Esophagus (tissue), 2 donors: ENCODE data around the gene TM6SF1. TPM values are rescaled to one million over a fixed set of nuclear protein-coding genes. Genes with fewer than 3 reads are reported as not detected.
"Not testable (repeated sequence)": the region's sequence is repeated elsewhere in the genome, so short reads cannot be mapped to it uniquely, and the experiment has no call there.

Source experiments
- H3K27ac ChIP-seq, 2 donors: one replicate each; pipeline ENCODE4 v1.5.1; 2013; ENCODE audit warnings: low read depth in 2 of 2, mild to moderate bottlenecking in 2 of 2, inconsistent platforms in 1 of 2, low read length in 1 of 2, moderate library complexity in 1 of 2
- H3K27me3 ChIP-seq, 2 donors: one replicate each; pipeline ENCODE4 v1.6.1; 2013; ENCODE audit warnings: low read length in 2 of 2, control low read depth in 1 of 2, mild to moderate bottlenecking in 1 of 2; ENCODE audit not compliant: insufficient read depth in 2 of 2, control insufficient read depth in 1 of 2
- H3K36me3 ChIP-seq, 2 donors: one replicate each; pipeline ENCODE4 v1.6.1; 2013; ENCODE audit warnings: low read length in 1 of 2; ENCODE audit not compliant: control insufficient read depth in 2 of 2, insufficient read depth in 2 of 2
- H3K4me1 ChIP-seq, 2 donors: one replicate each; pipeline ENCODE4 v1.6.1; 2013; ENCODE audit warnings: low read length in 1 of 2; ENCODE audit not compliant: control insufficient read depth in 2 of 2, insufficient read depth in 2 of 2
- H3K4me3 ChIP-seq, 2 donors: one replicate each; pipeline ENCODE4 v1.5.1; 2013; ENCODE audit warnings: low read length in 2 of 2, mild to moderate bottlenecking in 2 of 2, low read depth in 1 of 2, moderate library complexity in 1 of 2
- H3K9me3 ChIP-seq, 2 donors: one replicate each; pipeline ENCODE4 v1.6.1; 2013; ENCODE audit warnings: mild to moderate bottlenecking in 2 of 2, low read depth in 1 of 2, low read length in 1 of 2, moderate library complexity in 1 of 2; ENCODE audit not compliant: control insufficient read depth in 2 of 2, insufficient read depth in 1 of 2
- WGBS, 2 donors: extraction: QIAGEN DNeasy Blood & Tissue Kit; methylation state at CpG; one replicate each; pipeline ENCODE4 v1.1.7; 2013; 5-methylcytosine and 5-hydroxymethylcytosine counted together
- polyA plus RNA-seq, 2 donors: library from polyadenylated mRNA; stranded (reverse); fragments of 200-250 nt; gene quantifications; one replicate each; pipeline ENCODE4 v1.2.3, GENCODE V29; 2013
- donor health status: healthy with polysubstance abuse.
- donor health status: Bipolar disorder and iron deficiency.

Gene TM6SF1
- polyA plus RNA-seq, 2 donors = 0.75 to 1.1 TPM

- 79 to 95% methylated on average over 1 of the region's 1 CpG for WGBS, 2 donors
- H3K27ac ChIP-seq = no peak overlapping the region
- H3K4me1 ChIP-seq = no peaks in the 10 kb centered on the region
- H3K4me3 ChIP-seq = no peak overlapping the region
- H3K9me3 ChIP-seq = no peaks in the 10 kb centered on the region
- H3K36me3 ChIP-seq = no peaks in the 10 kb centered on the region
- H3K27me3 ChIP-seq = no peaks in the 10 kb centered on the region
These were observed 56.8 kb downstream of the TM6SF1 start for GRCh38 chr15:83164111-83164770.

GRCh38 chr15:83164771-83165404 is 57.4 kb downstream of the TM6SF1 start:
- H3K36me3 ChIP-seq = no peaks in the 10 kb centered on the region
- WGBS, 2 donors = 70 to 83% methylated on average over 4 of the region's 4 CpGs
- H3K9me3 ChIP-seq = no peaks in the 10 kb centered on the region
- H3K4me3 ChIP-seq = no peak overlapping the region
- no peaks in the 10 kb centered on the region for H3K27me3 ChIP-seq
- H3K4me1 ChIP-seq = no peaks in the 10 kb centered on the region
- no peak overlapping the region for H3K27ac ChIP-seq

- Histone ChIP-seq H3K4me1 (no peaks in the 10 kb centered on the region), H3K36me3 (no peaks in the 10 kb centered on the region), H3K27me3 (no peaks in the 10 kb centered on the region), H3K4me3 (no peak overlapping the region), H3K9me3 (no peaks in the 10 kb centered on the region), H3K27ac (no peak overlapping the region)
- WGBS, 2 donors = 95% methylated on average over 3 of the region's 3 CpGs
These were observed 58.8 kb downstream of the TM6SF1 start for GRCh38 chr15:83166218-83166617.

- WGBS, 2 donors = 89 to 94% methylated on average over 2 of the region's 2 CpGs
- H3K4me3 ChIP-seq = no peak overlapping the region
- no peak overlapping the region for H3K27ac ChIP-seq
- no peaks in the 10 kb centered on the region for H3K36me3 ChIP-seq
- no peaks in the 10 kb centered on the region for H3K9me3 ChIP-seq
- no peaks in the 10 kb centered on the region for H3K27me3 ChIP-seq
- no peaks in the 10 kb centered on the region for H3K4me1 ChIP-seq
These were observed 59.4 kb downstream of the TM6SF1 start for GRCh38 chr15:83166830-83167229.

- not testable (repeated sequence) for H3K27ac ChIP-seq, H3K4me1 ChIP-seq, H3K36me3 ChIP-seq, H3K9me3 ChIP-seq, H3K4me3 ChIP-seq, H3K27me3 ChIP-seq
- WGBS, 2 donors = 91 to 96% methylated on average over 5 of the region's 5 CpGs
These were observed 62.1 kb downstream of the TM6SF1 start for GRCh38 chr15:83169576-83169975.

- Histone ChIP-seq H3K4me1 (no peaks in the 10 kb centered on the region), H3K9me3 (no peaks in the 10 kb centered on the region)
- 71 to 79% methylated on average over 4 of the region's 4 CpGs for WGBS, 2 donors
These were observed 63.2 kb downstream of the TM6SF1 start for GRCh38 chr15:83170474-83171165.

GRCh38 chr15:83174891-83175290 is 67.4 kb downstream of the TM6SF1 start:
- Histone ChIP-seq H3K27ac (no peak overlapping the region), H3K27me3 (no peaks in the 10 kb centered on the region), H3K9me3 (no peaks in the 10 kb centered on the region), H3K36me3 (no peaks in the 10 kb centered on the region), H3K4me3 (no peak overlapping the region), H3K4me1 (no peaks in the 10 kb centered on the region)
- 92 to 95% methylated on average over 1 of the region's 1 CpG for WGBS, 2 donors

More at GRCh38 chr15:83170474-83171165, 63.2 kb downstream of the TM6SF1 start:
- H3K27me3 ChIP-seq = no peaks in the 10 kb centered on the region
- H3K36me3 ChIP-seq = no peaks in the 10 kb centered on the region
- H3K27ac ChIP-seq = no peak overlapping the region
- no peak overlapping the region for H3K4me3 ChIP-seq

- H3K4me1 ChIP-seq = no peaks in the 10 kb centered on the region
- no peaks in the 10 kb centered on the region for H3K9me3 ChIP-seq
- no peaks in the 10 kb centered on the region for H3K27me3 ChIP-seq
- H3K36me3 ChIP-seq = no peaks in the 10 kb centered on the region
- H3K4me3 ChIP-seq = no peak overlapping the region
- WGBS, 2 donors = 81 to 82% methylated on average over 2 of the region's 2 CpGs
- no peak overlapping the region for H3K27ac ChIP-seq
These were observed 70.9 kb downstream of the TM6SF1 start for GRCh38 chr15:83178390-83178789.

- Histone ChIP-seq H3K4me3 (no peak overlapping the region), H3K36me3 (no peaks in the 10 kb centered on the region), H3K27me3 (no peaks in the 10 kb centered on the region), H3K9me3 (no peaks in the 10 kb centered on the region), H3K4me1 (no peaks in the 10 kb centered on the region), H3K27ac (no peak overlapping the region)
- 94 to 96% methylated on average over 3 of the region's 3 CpGs for WGBS, 2 donors
These were observed 71.5 kb downstream of the TM6SF1 start for GRCh38 chr15:83178869-83179325.
